DMS53 (cell line): Measurements from ENCODE around the gene DMWD.

Source experiments
- DNase-seq: peaks from one replicate; lab custom pipeline; 2025; lab: John Stamatoyannopoulos, UW

Gene DMWD

GRCh38 chr19:45792470-45793177, at the start of gene DMWD:
Gene DMWD (minus strand): TSS chr19:45792845. CDS start chr19:45792756, 89 bp downstream.
- peak; percentile 99 for DNase-seq

GRCh38 chr19:45842198-45842597, 49.6 kb upstream of the DMWD start:
- no peak for DNase-seq

- peak; percentile 65 for DNase-seq
These were observed 42.3 kb upstream of the DMWD start for GRCh38 chr19:45834970-45835369.

GRCh38 chr19:45828945-45829344, 36.3 kb upstream of the DMWD start:
- no peak for DNase-seq

- no peak for DNase-seq
These were observed 35.9 kb upstream of the DMWD start for GRCh38 chr19:45828523-45828922.

GRCh38 chr19:45827459-45828093, 34.9 kb upstream of the DMWD start:
- DNase-seq, result no peak

GRCh38 chr19:45826934-45827333, 34.3 kb upstream of the DMWD start:
- DNase-seq, result no peak

GRCh38 chr19:45825917-45826893, 33.6 kb upstream of the DMWD start:
- no peak for DNase-seq

GRCh38 chr19:45825263-45825605, 32.6 kb upstream of the DMWD start:
- DNase-seq, result no peak

- DNase-seq, result peak; percentile 53
These were observed 32.1 kb upstream of the DMWD start for GRCh38 chr19:45824531-45825262.

GRCh38 chr19:45824041-45824471, 31.4 kb upstream of the DMWD start:
- DNase-seq, result peak; percentile 69

GRCh38 chr19:45823182-45823581, 30.5 kb upstream of the DMWD start:
- DNase-seq, result no peak

- DNase-seq, result no peak
These were observed 30.1 kb upstream of the DMWD start for GRCh38 chr19:45822716-45823115.

- no peak for DNase-seq
These were observed 28.9 kb upstream of the DMWD start for GRCh38 chr19:45821570-45821969.

- DNase-seq, result no peak
These were observed 28.5 kb upstream of the DMWD start for GRCh38 chr19:45821103-45821521.

GRCh38 chr19:45820413-45821102, 27.9 kb upstream of the DMWD start:
- no peak for DNase-seq

GRCh38 chr19:45819769-45820168, 27.1 kb upstream of the DMWD start:
- no peak for DNase-seq

- DNase-seq, result peak; percentile 82
These were observed 25.2 kb upstream of the DMWD start for GRCh38 chr19:45817725-45818301.

- DNase-seq, result peak; percentile 97
These were observed 24.5 kb upstream of the DMWD start for GRCh38 chr19:45817010-45817724.
